Left lung (tissue), 10 donors: ENCODE data around the gene AK3. TPM values are rescaled to one million over a fixed set of nuclear protein-coding genes. Genes with fewer than 3 reads are reported as not detected.

Experiments
- ATAC-seq: fragments of 200-7000 bp; cut with Tn5 transposase; one replicate; pipeline ENCODE4 v1.9.1; 2020; ENCODE audit warnings: moderate library complexity
- DNase-seq, 4 donors: peaks; one replicate each; pipeline ENCODE4 v3.0.0-alpha.2; 2013 to 2020
- H3K27ac ChIP-seq, 2 donors: fragments of 200-600 bp; sonication (generic) in 1 of 2; one replicate each; pipeline versions ENCODE4 v1.5.0 to v1.8.0; 2020 to 2021
- H3K27me3 ChIP-seq, 2 donors: fragments of 200-600 bp; sonication (generic) in 1 of 2; one replicate each; pipeline versions ENCODE4 v1.5.0 to v1.8.0; 2020 to 2021
- H3K36me3 ChIP-seq, 2 donors: fragments of 200-600 bp; sonication (generic) in 1 of 2; one replicate each; pipeline versions ENCODE4 v1.5.0 to v1.8.0; 2020 to 2021
- H3K4me1 ChIP-seq, 2 donors: fragments of 200-600 bp; one replicate each; pipeline ENCODE4 v1.8.0; 2021
- H3K4me3 ChIP-seq, 2 donors: fragments of 200-600 bp; sonication (generic) in 1 of 2; one replicate each; pipeline versions ENCODE4 v1.5.0 to v1.8.0; 2020 to 2021; ENCODE audit warnings: mild to moderate bottlenecking in 1 of 2
- H3K9me3 ChIP-seq, 2 donors: fragments of 200-600 bp; sonication (generic) in 1 of 2; one replicate each; pipeline versions ENCODE4 v1.5.0 to v1.8.0; 2020 to 2021
- CTCF ChIP-seq, 2 donors: fragments of 200-600 bp; sonication (generic) in 1 of 2; IDR thresholded peaks; one replicate each; pipeline versions ENCODE4 v1.5.0 to v1.8.0; 2021; ENCODE audit warnings: antibody characterized with exemption in 2 of 2
- intact Hi-C, 2 donors: fragments of 100-400 bp; cut with DNase I; formaldehyde crosslinking; loops; one replicate each; pipeline versions ENCODE4 v1.11.2 to v1.14.2; 2022
- polyA plus RNA-seq, 6 donors: library from polyadenylated mRNA; unstranded; fragments of 120-200 nt; gene quantifications; one replicate each; pipeline ENCODE4 v1.2.1, GENCODE V29; 2013; ENCODE audit not compliant: insufficient read length in 6 of 6
- total RNA-seq, 2 donors: library from RNA; stranded (reverse); fragmentation: NEBNext Ultra II Directional; extraction: Animal tissue kit (Norgen Biotek cat#: 25700); gene quantifications; one replicate each; pipeline ENCODE4 v1.2.1, GENCODE V29; 2021
- donor health status: DM: no; HTN: yes; CAD: no.
- donor health status: DM: no; HTN: no; CAD: no.

Gene AK3
- total and polyA plus RNA-seq, 8 donors: 44.8 to 78.6 (median 67.7) TPM

DNA sequence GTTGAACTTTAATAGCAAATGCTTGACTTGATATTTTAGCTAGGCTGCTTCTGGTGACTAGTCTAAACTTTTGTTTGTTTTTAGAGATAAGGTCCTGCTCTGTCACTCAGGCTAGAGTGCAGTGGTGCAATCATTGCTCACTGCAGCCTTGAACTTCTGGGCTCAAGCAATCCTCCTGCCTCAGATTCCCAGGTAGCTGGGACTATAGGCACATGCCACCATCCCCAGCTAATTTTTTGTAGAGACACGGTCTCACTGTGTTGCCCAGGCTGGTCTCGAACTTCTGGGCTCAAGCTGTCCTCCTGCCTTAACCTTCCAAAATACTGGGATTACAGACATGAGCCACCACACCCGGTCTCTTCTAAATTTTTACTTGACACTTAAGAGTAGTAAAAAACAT lies 40.9 kb downstream of the AK3 start:
- Histone ChIP-seq H3K4me1 (no peaks in the 10 kb centered on the region), H3K36me3 (peaks cover 0 to 63% of the 10 kb centered on the region in 2 donors), H3K9me3 (no peaks in the 10 kb centered on the region), H3K4me3 (no peak overlapping the region), H3K27ac (no peak overlapping the region), H3K27me3 (no peaks in the 10 kb centered on the region)
- ATAC-seq (peak; percentile 59), DNase-seq (no peak)
- no peak for TF ChIP-seq CTCF (IDR thresholded peaks at IDR 0.05)
- intact Hi-C loops: no loop called here

DNA sequence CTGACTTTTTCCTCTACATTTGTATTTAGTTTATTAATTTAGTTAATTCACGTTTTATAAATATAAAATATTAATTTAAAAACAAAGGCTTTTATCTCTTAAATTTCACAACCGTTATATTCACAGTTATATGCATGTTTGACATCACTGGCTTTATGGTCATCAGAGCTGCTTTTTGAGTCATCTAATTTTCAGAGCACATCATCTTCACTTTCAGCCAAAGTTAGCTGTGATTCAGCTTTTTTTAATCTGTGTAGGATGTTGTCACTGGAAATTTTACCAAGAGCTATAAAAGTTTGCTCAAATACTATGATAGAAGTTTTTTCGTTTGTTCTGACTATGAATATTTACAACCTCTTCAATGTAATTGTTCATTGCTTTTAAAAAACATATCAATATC lies 49.2 kb downstream of the AK3 start:
- peaks cover 0 to 49% of the 10 kb centered on the region in 2 donors for H3K36me3 ChIP-seq
- DNase-seq: no peak
- H3K9me3 ChIP-seq: no peaks in the 10 kb centered on the region
- no peak for TF ChIP-seq CTCF (IDR thresholded peaks at IDR 0.05)
- intact Hi-C loops: no loop called here
- no peaks in the 10 kb centered on the region for H3K27me3 ChIP-seq
- no peak overlapping the region for H3K27ac ChIP-seq
- H3K4me3 ChIP-seq: no peak overlapping the region
- H3K4me1 ChIP-seq: peaks cover 2 to 8% of the 10 kb centered on the region in 2 donors
- no peak for ATAC-seq

- no peak for TF ChIP-seq CTCF (IDR thresholded peaks at IDR 0.05)
- peaks cover 0 to 54% of the 10 kb centered on the region in 2 donors for H3K36me3 ChIP-seq
- ATAC-seq: no peak
- no peak for DNase-seq
- H3K9me3 ChIP-seq: no peaks in the 10 kb centered on the region
- H3K27ac ChIP-seq: no peak overlapping the region
- no peaks in the 10 kb centered on the region for H3K27me3 ChIP-seq
- intact Hi-C loops: no loop called here
- peaks cover 2 to 21% of the 10 kb centered on the region in 2 donors for H3K4me1 ChIP-seq
- H3K4me3 ChIP-seq: no peak overlapping the region
These were observed 50.9 kb downstream of the AK3 start for GRCh38 chr9:4690144-4690543.

DNA sequence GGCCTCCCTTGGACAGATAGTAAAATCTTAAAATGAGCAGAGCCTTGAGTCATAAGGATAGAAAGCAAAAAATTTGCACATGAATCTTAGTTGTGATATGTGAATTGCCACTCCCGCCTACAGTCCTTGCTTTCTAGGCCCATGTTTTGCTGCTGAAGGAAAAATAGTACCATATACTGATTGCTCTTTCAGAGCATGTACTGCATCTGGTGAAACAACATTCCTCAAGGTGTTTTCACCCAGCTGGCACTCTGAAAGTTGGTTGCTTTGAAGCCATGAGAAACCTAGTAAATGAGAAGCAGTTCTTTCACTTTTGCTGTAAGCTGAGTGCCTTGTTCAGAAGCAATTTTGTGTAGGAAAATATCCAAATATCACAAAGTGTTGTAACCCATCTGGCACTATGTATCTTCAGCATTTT lies 51.3 kb downstream of the AK3 start:
- no peak for TF ChIP-seq CTCF (IDR thresholded peaks at IDR 0.05)
- Histone ChIP-seq H3K27me3 (no peaks in the 10 kb centered on the region), H3K36me3 (peaks cover 0 to 54% of the 10 kb centered on the region in 2 donors), H3K27ac (no peak overlapping the region), H3K4me1 (peaks cover 2 to 24% of the 10 kb centered on the region in 2 donors), H3K4me3 (no peak overlapping the region), H3K9me3 (no peaks in the 10 kb centered on the region)
- intact Hi-C loops: no loop called here
- ATAC-seq (peak; percentile 76), DNase-seq (peak in 1 of 4 donors; percentile 26)

GRCh38 chr9:4689021-4689420 lies 52.0 kb downstream of the AK3 start:
- Histone ChIP-seq H3K36me3 (peaks cover 0 to 48% of the 10 kb centered on the region in 2 donors), H3K4me3 (no peak overlapping the region), H3K27me3 (no peaks in the 10 kb centered on the region), H3K9me3 (no peaks in the 10 kb centered on the region), H3K4me1 (peaks cover 2 to 24% of the 10 kb centered on the region in 2 donors), H3K27ac (no peak overlapping the region)
- intact Hi-C loops: no loop called here
- no peak for DNase-seq
- no peak for ATAC-seq
- TF ChIP-seq CTCF (IDR thresholded peaks at IDR 0.05): no peak
